ENCODE results near the gene SH3TC1. TPM values are rescaled to one million over a fixed set of nuclear protein-coding genes. Genes with fewer than 3 reads are reported as not detected.

Gene SH3TC1
- total and polyA plus RNA-seq, 9 donors: 1.1 to 34.5 (median 5.4) TPM

GRCh38 chr4:8279321-8280157 lies 80.4 kb downstream of the SH3TC1 start:
- TF ChIP-seq EP300 (IDR thresholded peaks at IDR 0.05) (no peak), POLR2A (IDR thresholded peaks at IDR 0.05) (no peak)
- TF ChIP-seq, protein P1, sequence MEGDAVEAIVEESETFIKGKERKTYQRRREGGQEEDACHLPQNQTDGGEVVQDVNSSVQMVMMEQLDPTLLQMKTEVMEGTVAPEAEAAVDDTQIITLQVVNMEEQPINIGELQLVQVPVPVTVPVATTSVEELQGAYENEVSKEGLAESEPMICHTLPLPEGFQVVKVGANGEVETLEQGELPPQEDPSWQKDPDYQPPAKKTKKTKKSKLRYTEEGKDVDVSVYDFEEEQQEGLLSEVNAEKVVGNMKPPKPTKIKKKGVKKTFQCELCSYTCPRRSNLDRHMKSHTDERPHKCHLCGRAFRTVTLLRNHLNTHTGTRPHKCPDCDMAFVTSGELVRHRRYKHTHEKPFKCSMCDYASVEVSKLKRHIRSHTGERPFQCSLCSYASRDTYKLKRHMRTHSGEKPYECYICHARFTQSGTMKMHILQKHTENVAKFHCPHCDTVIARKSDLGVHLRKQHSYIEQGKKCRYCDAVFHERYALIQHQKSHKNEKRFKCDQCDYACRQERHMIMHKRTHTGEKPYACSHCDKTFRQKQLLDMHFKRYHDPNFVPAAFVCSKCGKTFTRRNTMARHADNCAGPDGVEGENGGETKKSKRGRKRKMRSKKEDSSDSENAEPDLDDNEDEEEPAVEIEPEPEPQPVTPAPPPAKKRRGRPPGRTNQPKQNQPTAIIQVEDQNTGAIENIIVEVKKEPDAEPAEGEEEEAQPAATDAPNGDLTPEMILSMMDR (IDR thresholded peaks at IDR 0.05): no peak
- Histone ChIP-seq H3K4me1 (ENCODE audit: insufficient read depth) (peaks cover 38% of the 10 kb centered on the region), H3K27me3 (no peaks in the 10 kb centered on the region), H3K4me3 (no peak overlapping the region), H3K9me3 (no peaks in the 10 kb centered on the region), H3K27ac (peak overlapping the region; percentile 67 to 73), H3K36me3 (no peaks in the 10 kb centered on the region)
- peak in 3 of 5 donors; percentile 18 to 38 (median 32) for DNase-seq
- WGBS, 3 donors: 75 to 86% (median 80%) methylated on average over 22 of the region's 22 CpGs
- intact Hi-C loops (cut with DNase I): loop anchor here in 1 of 4 donors (10.0 kb wide), 2 partner anchors 65 to 125 kb away; no protein-coding TSS in a partner anchor

- no peaks in the 10 kb centered on the region for H3K9me3 ChIP-seq
- H3K4me1 ChIP-seq (ENCODE audit: insufficient read depth): peaks cover 34% of the 10 kb centered on the region
- intact Hi-C loops (cut with DNase I): no loop called here
- no peaks in the 10 kb centered on the region for H3K36me3 ChIP-seq
- H3K27me3 ChIP-seq: no peaks in the 10 kb centered on the region
- no peak overlapping the region for H3K4me3 ChIP-seq
- 92 to 93% (median 93%) methylated on average over 25 of the region's 25 CpGs for WGBS, 3 donors
- H3K27ac ChIP-seq: peak overlapping the region; percentile 67 to 73
- DNase-seq: peak in 3 of 5 donors; percentile 18 to 39 (median 29)
- TF ChIP-seq, protein P1 (IDR thresholded peaks at IDR 0.05): no peak
- TF ChIP-seq POLR2A (IDR thresholded peaks at IDR 0.05) (no peak), EP300 (IDR thresholded peaks at IDR 0.05) (no peak)
These were observed 81.2 kb downstream of the SH3TC1 start for GRCh38 chr4:8280158-8280875.

GRCh38 chr4:8280876-8281440 lies 81.9 kb downstream of the SH3TC1 start:
- Histone ChIP-seq H3K4me3 (no peak overlapping the region), H3K9me3 (no peaks in the 10 kb centered on the region), H3K27ac (peak overlapping the region; percentile 43 to 73), H3K36me3 (no peaks in the 10 kb centered on the region), H3K27me3 (no peaks in the 10 kb centered on the region), H3K4me1 (ENCODE audit: insufficient read depth) (peaks cover 27% of the 10 kb centered on the region)
- TF ChIP-seq POLR2A (IDR thresholded peaks at IDR 0.05): no peak
- TF ChIP-seq, protein P1 (IDR thresholded peaks at IDR 0.05): no peak
- no peak for TF ChIP-seq EP300 (IDR thresholded peaks at IDR 0.05)
- DNase-seq: peak in 2 of 5 donors; percentile 15 to 35
- intact Hi-C loops (cut with DNase I): no loop called here
- WGBS, 3 donors: 86 to 89% (median 87%) methylated on average over 15 of the region's 15 CpGs

- H3K9me3 ChIP-seq: no peaks in the 10 kb centered on the region
- no peaks in the 10 kb centered on the region for H3K36me3 ChIP-seq
- no peaks in the 10 kb centered on the region for H3K27me3 ChIP-seq
- WGBS, 3 donors: 30 to 56% (median 37%) methylated on average over 18 to 19 of the region's 19 CpGs
- peak overlapping the region; percentile 43 to 73 for H3K27ac ChIP-seq
- H3K4me3 ChIP-seq: no peak overlapping the region
- TF ChIP-seq, protein P1 (IDR thresholded peaks at IDR 0.05): no peak
- TF ChIP-seq EP300 (IDR thresholded peaks at IDR 0.05): no peak
- no peak for TF ChIP-seq POLR2A (IDR thresholded peaks at IDR 0.05)
- peak; percentile 78 to 95 (median 86) for DNase-seq
- intact Hi-C loops (cut with DNase I): no loop called here
- H3K4me1 ChIP-seq (ENCODE audit: insufficient read depth): peaks cover 22% of the 10 kb centered on the region
These were observed 82.5 kb downstream of the SH3TC1 start for GRCh38 chr4:8281519-8282133.
